CD4-positive, alpha-beta T cell (primary cell): ENCODE measurements around the gene C13orf42. TPM values are rescaled to one million over a fixed set of nuclear protein-coding genes. Genes with fewer than 3 reads are reported as not detected.

Experiments used
- ATAC-seq: fragments of 200-7000 bp; cut with Tn5 transposase; one replicate; pipeline ENCODE4 v1.10.0; 2022; ENCODE audit warnings: mild to moderate bottlenecking; ENCODE audit not compliant: poor library complexity
- CTCF ChIA-PET: fragments of 350-600 bp; sonication (Branson Sonifier 250); formaldehyde crosslinking; loops from one replicate; lab custom pipeline; 2021; ENCODE audit warnings: antibody characterized with exemption, inconsistent platforms; lab: Charles Lee
- POLR2A ChIA-PET: fragments of 350-600 bp; sonication (Branson Sonifier 250); formaldehyde crosslinking; loops from one replicate; lab custom pipeline; 2021; ENCODE audit warnings: antibody characterized with exemption, inconsistent platforms; lab: Charles Lee
- DNase-seq, 14 experiments: peaks; one replicate each; pipeline ENCODE4 v3.0.0-alpha.2; 2013 to 2020; ENCODE audit warnings: mixed read lengths in 2 of 14
- H3K27ac ChIP-seq, 2 donors: one replicate each; pipeline versions ENCODE4 v1.5.1 to v1.7.0; 2013; ENCODE audit warnings: low read length in 2 of 2, low read depth in 1 of 2, mild to moderate bottlenecking in 1 of 2
- H3K27me3 ChIP-seq, 2 experiments: 1 replicate in 1 of 2; 2 replicates in 1 of 2; pipeline versions ENCODE4 v1.6.1 to v1.7.0; 2013; ENCODE audit warnings: low read length in 2 of 2, control low read depth in 1 of 2, mild to moderate bottlenecking in 1 of 2, moderate library complexity in 1 of 2; ENCODE audit not compliant: insufficient read depth in 2 of 2, control insufficient read depth in 1 of 2
- H3K36me3 ChIP-seq: one replicate; pipeline ENCODE4 v1.6.1; 2013; ENCODE audit warnings: low read length, control low read depth; ENCODE audit not compliant: insufficient read depth
- H3K4me1 ChIP-seq: one replicate; pipeline ENCODE4 v1.6.1; 2013; ENCODE audit warnings: low read length, control low read depth; ENCODE audit not compliant: insufficient read depth
- H3K4me3 ChIP-seq: one replicate; pipeline ENCODE4 v1.5.1; 2013; ENCODE audit warnings: mild to moderate bottlenecking, low read length, moderate library complexity
- H3K9me3 ChIP-seq, 2 experiments: 1 replicate in 1 of 2; 2 replicates in 1 of 2; pipeline versions ENCODE4 v1.6.1 to v1.7.0; 2013; ENCODE audit warnings: low read length in 2 of 2, mild to moderate bottlenecking in 2 of 2, control low read depth in 1 of 2, moderate library complexity in 1 of 2; ENCODE audit not compliant: control insufficient read depth in 1 of 2, insufficient read depth in 1 of 2
- H3K27ac Mint-ChIP-seq: one replicate; pipeline ENCODE4 v1.8.0; 2020; ENCODE audit warnings: mixed read lengths
- H3K27me3 Mint-ChIP-seq: one replicate; pipeline ENCODE4 v1.8.0; 2021; ENCODE audit warnings: mixed read lengths
- H3K36me3 Mint-ChIP-seq: one replicate; pipeline ENCODE4 v1.8.0; 2021; ENCODE audit warnings: low read depth, mixed read lengths
- H3K4me1 Mint-ChIP-seq: one replicate; pipeline ENCODE4 v1.8.0; 2021; ENCODE audit warnings: low read depth, mixed read lengths
- H3K4me3 Mint-ChIP-seq: one replicate; pipeline ENCODE4 v1.8.0; 2020; ENCODE audit warnings: mild to moderate bottlenecking, mixed read lengths
- H3K9me3 Mint-ChIP-seq: one replicate; pipeline ENCODE4 v1.8.0; 2020; ENCODE audit warnings: mixed read lengths
- CTCF ChIP-seq: fragments of 200-600 bp; IDR thresholded peaks from one replicate; pipeline ENCODE4 v1.8.0; 2022; ENCODE audit warnings: antibody characterized with exemption, mild to moderate bottlenecking
- intact Hi-C, 2 experiments: fragments of 100-400 bp; cut with DNase I in 1 of 2; cut with micrococcal nuclease in 1 of 2; formaldehyde crosslinking; loops; one replicate each; pipeline versions ENCODE4 v1.15.1 to v1.9.0; 2023 to 2025; cut with DNase I, micrococcal nuclease
- total RNA-seq, 174 experiments: library from RNA in 2 of 174; stranded (reverse) in 2 of 174; gene quantifications; one replicate each; pipeline ENCODE4 v1.2.3 and lab custom pipeline; 2021 to 2026

C13orf42 gene
- total RNA-seq, 2 experiments from 2014 or later: not detected

- no peak overlapping the region for H3K27ac Mint-ChIP-seq
- DNase-seq: peak in 2 of 14 experiments; percentile 24 to 37
- Histone ChIP-seq H3K4me1 (no peaks in the 10 kb centered on the region), H3K27me3 (peaks cover 0 to 3% of the 10 kb centered on the region in 2 experiments), H3K9me3 (no peaks in the 10 kb centered on the region), H3K27ac (no peak overlapping the region), H3K4me3 (no peak overlapping the region), H3K36me3 (no peaks in the 10 kb centered on the region)
- intact Hi-C loops: loop anchor here in 1 of 2 experiments (10.0 kb wide), 1 partner anchor 141 kb away; no protein-coding TSS in a partner anchor
- H3K4me1 Mint-ChIP-seq: no peaks in the 10 kb centered on the region
- peaks cover 19% of the 10 kb centered on the region for H3K27me3 Mint-ChIP-seq
- POLR2A ChIA-PET: no interaction called here
- no peaks in the 10 kb centered on the region for H3K36me3 Mint-ChIP-seq
- no peak overlapping the region for H3K4me3 Mint-ChIP-seq
- no peaks in the 10 kb centered on the region for H3K9me3 Mint-ChIP-seq
- CTCF ChIA-PET: interaction anchor here (0.5 kb wide), 1 partner anchor 278 kb away, joined by 4 read pairs; no protein-coding TSS in a partner anchor
- ATAC-seq: no peak
- no peak for TF ChIP-seq CTCF
Observed at GRCh38 chr13:51154029-51154555, 43.0 kb upstream of the C13orf42 start.

DNA sequence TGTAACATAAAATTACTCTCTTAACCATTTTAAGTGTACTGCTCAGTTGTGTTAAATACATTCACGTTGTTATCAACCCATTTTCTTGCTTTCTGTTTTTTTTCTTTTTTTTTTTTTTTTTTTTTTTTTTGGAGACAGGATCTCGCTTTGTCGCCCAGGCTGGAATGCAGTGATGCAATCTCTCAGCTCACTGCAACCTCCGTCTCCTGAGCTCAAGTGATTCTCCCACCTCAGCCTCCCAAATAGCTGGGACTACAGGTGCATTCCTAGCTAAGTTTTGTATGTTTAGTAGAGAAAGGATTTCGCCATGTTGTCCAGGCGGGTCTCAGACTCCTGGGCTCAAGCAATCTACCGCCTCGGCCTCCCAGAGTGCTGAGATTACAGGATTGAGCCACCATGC, 42.5 kb upstream of the C13orf42 start:
- peaks cover 19% of the 10 kb centered on the region for H3K27me3 Mint-ChIP-seq
- DNase-seq: no peak
- H3K36me3 Mint-ChIP-seq: no peaks in the 10 kb centered on the region
- no peaks in the 10 kb centered on the region for H3K4me1 Mint-ChIP-seq
- Histone ChIP-seq H3K4me1 (no peaks in the 10 kb centered on the region), H3K27ac (no peak overlapping the region), H3K9me3 (peaks cover 0 to 3% of the 10 kb centered on the region in 2 experiments), H3K4me3 (no peak overlapping the region), H3K27me3 (peaks cover 0 to 3% of the 10 kb centered on the region in 2 experiments), H3K36me3 (no peaks in the 10 kb centered on the region)
- POLR2A ChIA-PET: no interaction called here
- intact Hi-C loops: loop anchor here in 1 of 2 experiments (10.0 kb wide), 1 partner anchor 141 kb away; no protein-coding TSS in a partner anchor
- no peak for TF ChIP-seq CTCF
- ATAC-seq: no peak
- no peak overlapping the region for H3K27ac Mint-ChIP-seq
- CTCF ChIA-PET: no interaction called here
- H3K4me3 Mint-ChIP-seq: no peak overlapping the region
- H3K9me3 Mint-ChIP-seq: no peaks in the 10 kb centered on the region

GRCh38 chr13:51152701-51153100, 41.6 kb upstream of the C13orf42 start:
- H3K27ac Mint-ChIP-seq: no peak overlapping the region
- Histone ChIP-seq H3K4me1 (no peaks in the 10 kb centered on the region), H3K36me3 (no peaks in the 10 kb centered on the region), H3K4me3 (no peak overlapping the region), H3K27me3 (peaks cover 3 to 6% of the 10 kb centered on the region in 2 experiments), H3K9me3 (peaks cover 0 to 9% of the 10 kb centered on the region in 2 experiments), H3K27ac (no peak overlapping the region)
- ATAC-seq (no peak), DNase-seq (no peak)
- peaks cover 25% of the 10 kb centered on the region for H3K27me3 Mint-ChIP-seq
- H3K36me3 Mint-ChIP-seq: no peaks in the 10 kb centered on the region
- intact Hi-C loops: loop anchor here in 1 of 2 experiments (10.0 kb wide), 1 partner anchor 142 kb away; no protein-coding TSS in a partner anchor
- POLR2A ChIA-PET: no interaction called here
- no peak overlapping the region for H3K4me3 Mint-ChIP-seq
- CTCF ChIA-PET: no interaction called here
- no peaks in the 10 kb centered on the region for H3K4me1 Mint-ChIP-seq
- no peak for TF ChIP-seq CTCF
- no peaks in the 10 kb centered on the region for H3K9me3 Mint-ChIP-seq
